ENCODE results near the gene PTPN23. TPM values are rescaled to one million over a fixed set of nuclear protein-coding genes. Genes with fewer than 3 reads are reported as not detected.

Gene PTPN23
- total RNA-seq, 2 donors from 2014 or later = 30.5 to 44.0 TPM

GRCh38 chr3:47412842-47413520, 32.2 kb downstream of the PTPN23 start:
- Histone ChIP-seq H3K4me3 (no peak overlapping the region), H3K27ac (no peak overlapping the region), H3K27me3 (no peaks in the 10 kb centered on the region), H3K9me3 (no peaks in the 10 kb centered on the region), H3K36me3 (peaks cover 12% of the 10 kb centered on the region), H3K9ac (ENCODE audit: low read depth in 2 of 2, low read length in 2 of 2) (no peak overlapping the region), H3K4me1 (no peaks in the 10 kb centered on the region)
- intact Hi-C loops (cut with DNase I) = no loop called here
- DNase-seq = no peak
- no peak for TF ChIP-seq CTCF (IDR thresholded peaks at IDR 0.05)

GRCh38 chr3:47413751-47414150, 32.9 kb downstream of the PTPN23 start:
- H3K27ac ChIP-seq = no peak overlapping the region
- H3K4me1 ChIP-seq = no peaks in the 10 kb centered on the region
- TF ChIP-seq CTCF (IDR thresholded peaks at IDR 0.05) = no peak
- H3K9me3 ChIP-seq = no peaks in the 10 kb centered on the region
- no peaks in the 10 kb centered on the region for H3K27me3 ChIP-seq
- H3K36me3 ChIP-seq = peaks cover 10% of the 10 kb centered on the region
- no peak overlapping the region for H3K4me3 ChIP-seq
- no peak overlapping the region for H3K9ac ChIP-seq (ENCODE audit: low read depth in 2 of 2, low read length in 2 of 2)
- intact Hi-C loops (cut with DNase I) = no loop called here
- no peak for DNase-seq

- Histone ChIP-seq H3K4me3 (no peak overlapping the region), H3K27ac (no peak overlapping the region)
These were observed 33.3 kb downstream of the PTPN23 start for GRCh38 chr3:47414161-47414564.

GRCh38 chr3:47414666-47415587, 34.1 kb downstream of the PTPN23 start:
- no peak for TF ChIP-seq CTCF (IDR thresholded peaks at IDR 0.05)
- H3K9ac ChIP-seq (ENCODE audit: low read depth in 2 of 2, low read length in 2 of 2) = no peak overlapping the region
- peaks cover 12% of the 10 kb centered on the region for H3K36me3 ChIP-seq
- no peak for DNase-seq
- H3K27me3 ChIP-seq = no peaks in the 10 kb centered on the region
- H3K4me3 ChIP-seq = no peak overlapping the region
- H3K4me1 ChIP-seq = no peaks in the 10 kb centered on the region
- no peaks in the 10 kb centered on the region for H3K9me3 ChIP-seq
- intact Hi-C loops (cut with DNase I) = no loop called here
- H3K27ac ChIP-seq = no peak overlapping the region

More at GRCh38 chr3:47414161-47414564, 33.3 kb downstream of the PTPN23 start:
- H3K9ac ChIP-seq (ENCODE audit: low read depth in 2 of 2, low read length in 2 of 2) = no peak overlapping the region
- no peaks in the 10 kb centered on the region for H3K4me1 ChIP-seq
- no peaks in the 10 kb centered on the region for H3K27me3 ChIP-seq
- no peaks in the 10 kb centered on the region for H3K9me3 ChIP-seq
- peaks cover 8% of the 10 kb centered on the region for H3K36me3 ChIP-seq
- DNase-seq = no peak
- TF ChIP-seq CTCF (IDR thresholded peaks at IDR 0.05) = no peak
- intact Hi-C loops (cut with DNase I) = no loop called here

GRCh38 chr3:47416041-47416440, 35.2 kb downstream of the PTPN23 start:
- TF ChIP-seq CTCF (IDR thresholded peaks at IDR 0.05) = no peak
- no peaks in the 10 kb centered on the region for H3K27me3 ChIP-seq
- peaks cover 18% of the 10 kb centered on the region for H3K36me3 ChIP-seq
- H3K9me3 ChIP-seq = no peaks in the 10 kb centered on the region
- H3K4me1 ChIP-seq = no peaks in the 10 kb centered on the region
- no peak overlapping the region for H3K9ac ChIP-seq (ENCODE audit: low read depth in 2 of 2, low read length in 2 of 2)
- intact Hi-C loops (cut with DNase I) = no loop called here
- DNase-seq = no peak
- H3K4me3 ChIP-seq = no peak overlapping the region
- no peak overlapping the region for H3K27ac ChIP-seq

All from colonic mucosa (tissue), 4 donors.